Right cardiac atrium (tissue), 5 donors: ENCODE data around the gene C19orf25. TPM values are rescaled to one million over a fixed set of nuclear protein-coding genes. Genes with fewer than 3 reads are reported as not detected.

Experiments used
- ATAC-seq, 2 donors: fragments of 200-7000 bp; cut with Tn5 transposase; one replicate each; pipeline versions ENCODE4 v1.8.0 to v1.9.1; 2020; ENCODE audit warnings: moderate library complexity in 2 of 2, mild to moderate bottlenecking in 1 of 2
- DNase-seq, 3 donors: peaks; one replicate each; pipeline ENCODE4 v3.0.0-alpha.2; 2020
- H3K27ac ChIP-seq: one replicate; pipeline ENCODE4 v1.5.1; 2013; ENCODE audit warnings: mild to moderate bottlenecking, low read length, control low read depth, moderate library complexity
- H3K27me3 ChIP-seq: one replicate; pipeline ENCODE4 v1.6.1; 2013; ENCODE audit not compliant: control insufficient read depth, insufficient read depth
- H3K4me1 ChIP-seq: one replicate; pipeline ENCODE4 v1.6.1; 2013; ENCODE audit warnings: low read length; ENCODE audit not compliant: control insufficient read depth, insufficient read depth
- H3K4me3 ChIP-seq: one replicate; pipeline ENCODE4 v1.5.1; 2013; ENCODE audit warnings: low read length, control low read depth
- H3K9me3 ChIP-seq: one replicate; pipeline ENCODE4 v1.6.1; 2013; ENCODE audit warnings: low read length; ENCODE audit not compliant: control insufficient read depth
- WGBS: extraction: QIAGEN DNeasy Blood & Tissue Kit; methylation state at CpG from one replicate; pipeline ENCODE4 v1.1.7; 2013; 5-methylcytosine and 5-hydroxymethylcytosine counted together
- intact Hi-C, 4 donors: fragments of 100-400 bp; cut with DNase I; formaldehyde crosslinking; loops; one replicate each; pipeline versions ENCODE4 v1.11.0 to v1.14.0; 2022 to 2023
- long read RNA-seq, 4 donors: library from polyadenylated mRNA; unstranded; transcript quantifications; one replicate each; pipeline ENCODE4 v2.0.0, GENCODE V29; 2020 to 2021
- polyA plus RNA-seq: library from polyadenylated mRNA; stranded (reverse); fragments of 200-250 nt; gene quantifications from one replicate; pipeline ENCODE4 v1.2.3, GENCODE V29; 2013
- total RNA-seq, 4 donors: library from RNA; stranded (reverse); fragmentation: NEBNext Ultra II Directional; extraction: Animal tissue kit (Norgen Biotek cat#: 25700); gene quantifications; one replicate each; pipeline ENCODE4 v1.2.1, GENCODE V29; 2021
- donor health status: healthy with polysubstance abuse.
- donor health status: DM: no; HTN: yes; CAD: no.
- donor health status: DM: no; HTN: no; CAD: no.
- donor health status: DM: no; HTN: yes; CAD: no; lungs with severe emphysema.
- donor health status: DM: yes; HTN: yes; CAD: no.

Gene C19orf25
- total RNA-seq (10 to 100 TPM; 14.4 to 19.2 (median 18.1) TPM), polyA plus RNA-seq (23.6 TPM)
- long read RNA-seq, donor 1, transcript C19orf25-202 (2 exons, 2,403 nt), result minor isoform, 5 of 63 reads
- long read RNA-seq, donor 1, transcript C19orf25-211 (1 exons, 2,314 nt), result minor isoform, 8 of 63 reads
- long read RNA-seq, donor 1, transcript C19orf25-203 (3 exons, 1,837 nt), result major isoform, 35 of 63 reads
- long read RNA-seq, donor 1, partial matches to known transcripts, result 2 of 63 reads
- long read RNA-seq, donor 1, other reads (novel, unspliced or antisense), result 9 of 63 reads
- long read RNA-seq, donor 2, transcript C19orf25-213 (3 exons, 1,287 nt), result minor isoform, 5 of 41 reads
- long read RNA-seq, donor 2, transcript C19orf25-203 (3 exons, 1,837 nt), result major isoform, 22 of 41 reads
- long read RNA-seq, donor 2, partial matches to known transcripts, result 1 of 41 reads
- long read RNA-seq, donor 2, other reads (novel, unspliced or antisense), result 7 of 41 reads
- long read RNA-seq, donor 3, transcript C19orf25-213 (3 exons, 1,287 nt), result minor isoform, 9 of 97 reads
- long read RNA-seq, donor 3, transcript C19orf25-203 (3 exons, 1,837 nt), result major isoform, 58 of 97 reads
- long read RNA-seq, donor 3, transcript C19orf25-202 (2 exons, 2,403 nt), result minor isoform, 9 of 97 reads
- long read RNA-seq, donor 3, transcript C19orf25-211 (1 exons, 2,314 nt), result minor isoform, 8 of 97 reads
- long read RNA-seq, donor 3, partial matches to known transcripts, result 0 of 97 reads
- long read RNA-seq, donor 3, other reads (novel, unspliced or antisense), result 6 of 97 reads
- long read RNA-seq, donor 4, transcript C19orf25-203 (3 exons, 1,837 nt), result major isoform, 26 of 36 reads
- long read RNA-seq, donor 4, transcript C19orf25-202 (2 exons, 2,403 nt), result minor isoform, 5 of 36 reads
- long read RNA-seq, donor 4, partial matches to known transcripts, result 0 of 36 reads
- long read RNA-seq, donor 4, other reads (novel, unspliced or antisense), result 0 of 36 reads

DNA sequence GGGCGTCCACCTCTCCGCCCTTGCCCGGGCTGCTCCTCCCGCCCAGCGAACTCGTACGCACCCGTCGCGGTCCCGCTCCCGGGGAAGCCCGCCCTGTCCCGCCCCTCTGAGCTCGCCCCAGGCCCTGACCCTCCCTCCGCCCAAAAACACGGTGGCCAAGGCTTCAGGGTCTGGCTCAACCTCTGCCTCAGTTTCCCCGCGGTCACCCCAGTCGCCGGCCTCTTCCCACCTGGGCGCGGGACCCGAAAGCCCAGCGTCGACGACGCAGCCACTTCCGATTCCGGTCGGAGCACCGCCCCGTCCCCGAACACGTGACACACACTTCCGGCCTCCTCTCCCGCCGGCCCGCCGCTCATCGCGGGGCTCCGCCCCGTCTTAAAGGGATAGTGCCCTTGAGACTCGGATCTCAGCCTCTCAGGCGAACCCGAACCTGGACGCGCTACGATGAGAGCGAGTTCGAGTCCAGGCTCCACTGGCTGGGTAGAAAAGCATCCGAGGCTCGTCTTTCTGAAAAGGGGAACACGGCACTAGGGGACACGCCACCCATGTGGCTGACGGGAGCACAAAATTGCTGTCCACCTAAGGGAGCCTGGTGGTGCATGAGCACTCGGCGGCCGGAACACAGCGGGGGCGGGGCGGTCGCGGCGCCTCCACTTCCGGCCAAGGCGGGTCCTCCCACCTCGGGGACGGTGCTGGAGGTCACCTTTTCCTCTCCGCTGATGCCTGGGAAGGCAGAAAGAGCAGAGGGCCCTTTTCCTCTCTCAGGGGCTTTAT lies at the start of gene C19orf25:
TSS of gene C19orf25 (minus strand) at position 282 of the 774 bp plus-strand sequence. CDS start 312 bp downstream, outside the sequence.
- intact Hi-C loops, result no loop called here

DNA sequence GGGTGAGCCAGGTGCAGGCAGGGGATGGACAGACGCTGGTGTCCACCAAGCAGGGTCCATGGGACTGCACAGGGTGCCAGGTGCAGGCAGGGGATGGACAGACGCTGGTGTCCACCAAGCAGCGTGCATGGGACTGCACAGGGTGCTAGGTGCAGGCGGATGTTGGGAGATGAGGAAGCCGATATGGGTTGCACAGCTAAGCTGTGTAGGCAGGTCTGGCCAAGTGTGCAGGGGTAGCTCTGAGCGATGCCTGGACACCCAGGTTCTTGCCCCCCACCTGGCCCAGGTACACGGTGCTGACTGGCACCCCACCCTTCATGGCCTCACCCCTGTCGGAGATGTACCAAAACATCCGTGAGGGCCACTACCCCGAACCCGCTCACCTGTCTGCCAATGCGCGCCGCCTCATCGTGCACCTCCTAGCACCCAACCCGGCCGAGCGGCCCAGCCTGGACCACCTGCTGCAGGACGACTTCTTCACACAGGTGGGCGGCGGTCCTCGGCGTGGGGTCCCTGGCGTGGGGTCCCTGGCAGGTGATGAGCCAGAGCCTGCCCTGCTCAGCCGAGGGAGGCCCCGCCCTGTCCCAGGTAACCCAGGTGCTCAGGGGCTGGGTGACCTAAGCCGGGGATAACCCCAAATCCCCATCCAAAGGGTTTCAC lies 48.8 kb upstream of the C19orf25 start:
- 86% methylated on average over 27 of the region's 27 CpGs for WGBS
- DNase-seq (peak in 2 of 3 donors; percentile 20 to 60), ATAC-seq (no peak)
- no peak overlapping the region for H3K4me3 ChIP-seq
- H3K4me1 ChIP-seq, result no peaks in the 10 kb centered on the region
- intact Hi-C loops, result no loop called here
- H3K27me3 ChIP-seq, result no peaks in the 10 kb centered on the region
- H3K9me3 ChIP-seq, result no peaks in the 10 kb centered on the region
- H3K27ac ChIP-seq, result no peak overlapping the region

More for the DNA sequence above, at the start of gene C19orf25:
- no peaks in the 10 kb centered on the region for H3K9me3 ChIP-seq
- ATAC-seq, result peak; percentile 95
- peak; percentile 95 to 98 (median 98) for DNase-seq
- H3K4me3 ChIP-seq, result peak within 1 kb of the TSS; percentile 64
- under 1% methylated on average over 71 of the region's 71 CpGs for WGBS
- H3K4me1 ChIP-seq, result no peaks in the 10 kb centered on the region
- no peaks in the 10 kb centered on the region for H3K27me3 ChIP-seq
- no peak within 1 kb of the TSS for H3K27ac ChIP-seq

- 81% methylated on average over 18 of the region's 18 CpGs for WGBS
- no peaks in the 10 kb centered on the region for H3K9me3 ChIP-seq
- DNase-seq (peak in 2 of 3 donors; percentile 12 to 20), ATAC-seq (no peak)
- H3K27ac ChIP-seq, result no peak overlapping the region
- no peak overlapping the region for H3K4me3 ChIP-seq
- H3K27me3 ChIP-seq, result no peaks in the 10 kb centered on the region
- intact Hi-C loops, result no loop called here
- no peaks in the 10 kb centered on the region for H3K4me1 ChIP-seq
Observed at GRCh38 chr19:1526979-1527649, 48.1 kb upstream of the C19orf25 start.

DNA sequence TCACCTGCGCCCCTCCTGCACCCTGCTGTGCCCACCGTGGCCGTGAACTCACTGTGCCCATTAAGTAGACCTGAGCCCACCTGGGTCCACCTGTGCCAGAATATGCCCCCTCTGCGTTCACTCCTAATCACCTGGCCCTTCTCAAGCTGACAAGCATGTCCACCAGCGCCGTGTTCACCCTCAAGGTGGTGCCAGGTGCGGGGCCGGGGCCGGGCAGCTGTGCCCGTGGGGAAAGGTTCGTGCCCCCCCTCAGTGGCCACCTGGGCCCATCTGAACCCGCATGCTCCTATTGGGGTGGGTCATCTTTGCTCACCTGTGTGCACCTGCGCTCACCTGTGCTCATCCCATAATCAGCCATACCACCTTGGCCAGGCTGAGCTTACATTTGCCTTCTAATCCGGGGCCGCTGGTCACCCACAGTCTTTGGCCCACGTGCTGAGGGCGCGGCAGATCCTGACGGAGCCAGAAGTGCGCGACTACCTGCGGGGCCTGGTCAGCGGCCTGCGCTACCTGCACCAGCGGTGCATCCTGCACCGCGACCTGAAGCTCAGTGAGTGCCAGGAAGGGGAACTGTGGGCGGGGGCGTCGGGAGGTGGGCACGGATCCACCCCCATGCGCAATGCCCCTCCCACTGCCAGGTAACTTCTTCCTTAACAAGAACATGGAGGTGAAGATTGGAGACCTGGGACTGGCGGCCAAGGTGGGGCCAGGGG lies 47.2 kb upstream of the C19orf25 start:
- WGBS, result 81% methylated on average over 33 of the region's 33 CpGs
- no peaks in the 10 kb centered on the region for H3K27me3 ChIP-seq
- no peak overlapping the region for H3K27ac ChIP-seq
- no peaks in the 10 kb centered on the region for H3K9me3 ChIP-seq
- ATAC-seq (no peak), DNase-seq (peak in 1 of 3 donors; percentile 42)
- intact Hi-C loops, result no loop called here
- H3K4me3 ChIP-seq, result no peak overlapping the region
- H3K4me1 ChIP-seq, result no peaks in the 10 kb centered on the region

DNA sequence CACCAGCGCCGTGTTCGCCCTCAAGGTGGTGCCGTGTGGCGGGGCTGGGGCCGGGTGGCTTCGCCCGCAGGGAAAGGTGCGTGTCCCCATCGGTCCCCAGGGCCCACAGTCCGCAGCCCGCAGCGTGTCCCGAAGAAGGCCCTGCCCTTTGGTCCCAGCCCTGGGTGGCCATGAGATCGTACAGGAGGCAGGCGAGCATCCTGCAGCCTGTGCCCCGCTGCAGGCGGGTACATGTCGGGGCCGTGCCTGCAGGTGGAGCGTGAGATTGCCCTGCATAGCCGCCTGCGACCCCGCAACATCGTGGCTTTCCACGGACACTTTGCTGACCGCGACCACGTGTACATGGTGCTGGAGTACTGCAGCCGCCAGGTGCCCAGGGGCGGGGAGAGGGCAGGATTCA lies 46.3 kb upstream of the C19orf25 start:
- Histone ChIP-seq H3K9me3 (no peaks in the 10 kb centered on the region), H3K27me3 (no peaks in the 10 kb centered on the region), H3K27ac (no peak overlapping the region), H3K4me3 (no peak overlapping the region), H3K4me1 (no peaks in the 10 kb centered on the region)
- intact Hi-C loops, result no loop called here
- DNase-seq (peak in 2 of 3 donors; percentile 24 to 42), ATAC-seq (no peak)
- WGBS, result 62% methylated on average over 31 of the region's 31 CpGs

GRCh38 chr19:1524972-1525325 lies 45.9 kb upstream of the C19orf25 start:
- Histone ChIP-seq H3K4me3 (no peak overlapping the region), H3K9me3 (no peaks in the 10 kb centered on the region), H3K4me1 (no peaks in the 10 kb centered on the region), H3K27me3 (no peaks in the 10 kb centered on the region), H3K27ac (no peak overlapping the region)
- WGBS, result 59% methylated on average over 17 of the region's 17 CpGs
- DNase-seq (peak in 1 of 3 donors; percentile 33), ATAC-seq (no peak)
- intact Hi-C loops, result no loop called here

- ATAC-seq, result no peak
- 11% methylated on average over 49 of the region's 49 CpGs for WGBS
- Histone ChIP-seq H3K9me3 (no peaks in the 10 kb centered on the region), H3K4me3 (peak overlapping the region; percentile 8), H3K27ac (no peak overlapping the region), H3K4me1 (no peaks in the 10 kb centered on the region), H3K27me3 (no peaks in the 10 kb centered on the region)
- intact Hi-C loops, result no loop called here
- peak in 1 of 3 donors; percentile 25 for DNase-seq
Observed at GRCh38 chr19:1524287-1524971, 45.4 kb upstream of the C19orf25 start.

- Histone ChIP-seq H3K27ac (no peak within 1 kb of the TSS), H3K4me3 (peak within 1 kb of the TSS; percentile 8), H3K27me3 (no peaks in the 10 kb centered on the region), H3K9me3 (no peaks in the 10 kb centered on the region), H3K4me1 (no peaks in the 10 kb centered on the region)
- peak in 2 of 3 donors; percentile 49 to 52 for DNase-seq
- 7% methylated on average over 92 of the region's 92 CpGs for WGBS
- intact Hi-C loops, result no loop called here
- ATAC-seq, result no peak
Observed at GRCh38 chr19:1523412-1524286, 44.6 kb upstream of the C19orf25 start, which contains the start of gene PLK5. TSS of gene PLK5 (plus strand) at chr19:1524077. CDS start at chr19:1526997, 2,920 bp downstream.
